Endothelial cell of umbilical vein (primary cell): ENCODE data around the gene RYR2.

Experiments
- CTCF ChIP-seq, 2 donors: IDR thresholded peaks; 1 replicate in 1 of 2; 2 replicates in 1 of 2; pipeline ENCODE4 v1.5.1; 2011; ENCODE audit warnings: low read length in 2 of 2, mild to moderate bottlenecking in 2 of 2, moderate library complexity in 2 of 2, control low read depth in 1 of 2, inconsistent platforms in 1 of 2, low read depth in 1 of 2; ENCODE audit not compliant: insufficient read depth in 1 of 2; ENCODE audit errors: extremely low read depth in 1 of 2
- MAX ChIP-seq: IDR thresholded peaks from 2 replicates; pipeline ENCODE4 v1.6.1; 2011; ENCODE audit not compliant: insufficient read depth, insufficient read length
- POLR2A ChIP-seq: IDR thresholded peaks from 2 replicates; pipeline ENCODE4 v1.6.1; 2012; ENCODE audit warnings: low read depth, mild to moderate bottlenecking, control low read depth, low read length

DNA sequence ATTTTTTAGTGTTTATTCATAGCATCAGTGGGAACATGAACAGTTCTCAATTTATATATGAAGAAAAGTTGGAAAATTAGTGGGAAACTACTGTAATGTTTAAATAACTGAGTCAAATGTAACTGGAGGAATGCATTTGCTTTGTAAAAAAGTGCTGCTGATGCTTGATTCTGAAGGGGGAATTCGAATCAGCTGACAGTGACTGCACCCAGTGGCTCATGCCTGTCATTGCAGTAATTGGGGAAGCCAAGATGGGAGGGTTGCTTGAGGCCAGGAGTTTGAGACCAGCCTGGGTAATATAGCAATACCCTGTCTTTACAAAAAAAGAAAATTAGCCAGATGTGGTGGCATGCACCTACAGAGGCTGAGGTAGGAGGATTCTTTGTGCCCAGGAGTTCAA is 450.4 kb downstream of the RYR2 start:
- TF ChIP-seq CTCF (IDR thresholded peaks at IDR 0.05; ENCODE audit: extremely low read depth in 1 of 2, insufficient read depth in 1 of 2, low read depth in 1 of 2, low read length in 2 of 2), result no peak
- no peak for TF ChIP-seq POLR2A
- TF ChIP-seq MAX, result no peak
